Activated CD8-positive, alpha-beta T cell treated with anti-CD3 and anti-CD28 coated beads for 36 hours (primary cell): ENCODE data around the gene DPYD. TPM values are rescaled to one million over a fixed set of nuclear protein-coding genes. Genes with fewer than 3 reads are reported as not detected.
A peak's percentile ranks its signal among the peaks of the same experiment; 100 is the strongest.

Source experiments
- ATAC-seq: fragments of 200-7000 bp; cut with Tn5 transposase; one replicate; pipeline ENCODE4 v1.10.0; 2021; ENCODE audit warnings: mild to moderate bottlenecking, moderate library complexity
- CTCF ChIA-PET: fragments of 350-600 bp; sonication (Branson Sonifier 250); formaldehyde crosslinking; loops from one replicate; lab custom pipeline; 2021; ENCODE audit warnings: antibody characterized with exemption; lab: Charles Lee
- POLR2A ChIA-PET: fragments of 350-600 bp; sonication (Branson Sonifier 250); formaldehyde crosslinking; loops from one replicate; lab custom pipeline; 2021; ENCODE audit warnings: antibody characterized with exemption; lab: Charles Lee
- DNase-seq: peaks from one replicate; pipeline ENCODE4 v3.0.0-alpha.2; 2020
- H3K27ac Mint-ChIP-seq: one replicate; pipeline ENCODE4 v1.8.0; 2021; ENCODE audit warnings: mild to moderate bottlenecking, mixed read lengths
- H3K27me3 Mint-ChIP-seq: one replicate; pipeline ENCODE4 v1.8.0; 2021; ENCODE audit warnings: mixed read lengths
- H3K36me3 Mint-ChIP-seq: one replicate; pipeline ENCODE4 v1.8.0; 2021; ENCODE audit warnings: low read depth, mixed read lengths
- H3K4me1 Mint-ChIP-seq: one replicate; pipeline ENCODE4 v1.8.0; 2021; ENCODE audit warnings: low read depth, mixed read lengths
- H3K4me3 Mint-ChIP-seq: one replicate; pipeline ENCODE4 v1.8.0; 2021; ENCODE audit warnings: mild to moderate bottlenecking, moderate library complexity, mixed read lengths
- H3K9me3 Mint-ChIP-seq: one replicate; pipeline ENCODE4 v1.8.0; 2021; ENCODE audit warnings: mixed read lengths
- CTCF ChIP-seq: fragments of 200-600 bp; IDR thresholded peaks from one replicate; pipeline ENCODE4 v1.8.0; 2022; ENCODE audit warnings: antibody characterized with exemption, mild to moderate bottlenecking
- intact Hi-C: fragments of 100-400 bp; cut with micrococcal nuclease; formaldehyde crosslinking; loops from one replicate; pipeline ENCODE4 v1.10.0; 2022
- total RNA-seq, 2 experiments: library from RNA; stranded (reverse); gene quantifications; one replicate each; pipeline ENCODE4 v1.2.3, GENCODE V29; 2021

The DPYD gene
- total RNA-seq, 2 experiments from 2014 or later, result 10.7 to 10.8 TPM

DNA sequence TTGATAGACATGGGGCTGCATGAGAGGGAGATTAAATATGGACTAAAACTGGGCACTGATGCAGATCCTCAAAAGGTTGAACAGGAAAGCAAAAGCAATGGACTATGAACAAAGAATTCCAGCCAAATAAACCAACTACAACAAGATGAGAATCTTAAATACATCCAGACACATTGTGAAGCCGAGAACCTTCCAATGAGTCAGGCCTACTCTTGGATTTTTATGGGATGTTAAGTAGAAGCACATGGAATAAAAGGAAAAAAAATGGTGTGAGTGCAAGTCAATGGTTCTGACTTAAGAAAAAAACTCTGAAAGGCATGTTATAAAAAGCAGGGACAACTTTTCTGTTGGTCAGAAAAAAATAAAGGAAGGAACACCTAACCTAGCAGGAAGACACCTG lies 227.2 kb downstream of the DPYD start:
- DNase-seq (no peak), ATAC-seq (no peak)
- no peaks in the 10 kb centered on the region for H3K4me1 Mint-ChIP-seq
- no peaks in the 10 kb centered on the region for H3K9me3 Mint-ChIP-seq
- no peaks in the 10 kb centered on the region for H3K27me3 Mint-ChIP-seq
- ChIA-PET CTCF (no interaction called here), POLR2A (no interaction called here)
- no peak overlapping the region for H3K27ac Mint-ChIP-seq
- intact Hi-C loops, result no loop called here
- H3K4me3 Mint-ChIP-seq, result no peak overlapping the region
- no peak for TF ChIP-seq CTCF
- H3K36me3 Mint-ChIP-seq, result peaks cover 3% of the 10 kb centered on the region

GRCh38 chr1:97691325-97691724 lies 229.5 kb downstream of the DPYD start:
- Mint-ChIP-seq H3K4me1 (no peaks in the 10 kb centered on the region), H3K9me3 (no peaks in the 10 kb centered on the region), H3K4me3 (no peak overlapping the region), H3K27ac (no peak overlapping the region), H3K27me3 (no peaks in the 10 kb centered on the region), H3K36me3 (peaks cover 12% of the 10 kb centered on the region)
- ATAC-seq, result no peak
- no peak for TF ChIP-seq CTCF
- ChIA-PET CTCF (no interaction called here), POLR2A (no interaction called here)
- DNase-seq, result no peak
- intact Hi-C loops, result no loop called here

DNA sequence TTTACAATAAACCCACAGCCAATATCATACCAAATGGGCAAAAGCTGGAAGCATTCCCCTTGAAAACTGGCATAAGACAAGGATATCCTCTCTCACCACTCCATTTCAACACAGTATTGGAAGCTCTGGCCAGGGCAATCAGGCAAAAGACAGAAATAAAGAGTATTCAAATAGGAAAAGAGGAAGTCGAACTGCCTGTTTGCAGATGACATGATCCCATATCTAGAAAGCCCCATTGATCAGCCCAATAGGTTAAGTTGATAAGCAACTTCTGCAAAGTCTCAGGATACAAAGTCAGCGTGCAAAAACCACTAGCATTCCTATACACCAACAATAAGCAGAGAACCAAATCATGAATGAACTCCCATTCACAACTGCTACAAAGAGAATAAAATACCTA lies 235.5 kb downstream of the DPYD start:
- CTCF ChIA-PET, result no interaction called here
- no peak for DNase-seq
- Mint-ChIP-seq H3K4me3 (no peak overlapping the region), H3K4me1 (no peaks in the 10 kb centered on the region), H3K9me3 (no peaks in the 10 kb centered on the region), H3K36me3 (peaks cover 18% of the 10 kb centered on the region), H3K27ac (no peak overlapping the region), H3K27me3 (no peaks in the 10 kb centered on the region)
- POLR2A ChIA-PET, result no interaction called here
- intact Hi-C loops, result no loop called here
- no peak for ATAC-seq
- TF ChIP-seq CTCF, result no peak

- TF ChIP-seq CTCF, result no peak
- ATAC-seq, result peak; percentile 49
- peaks cover 22% of the 10 kb centered on the region for H3K36me3 Mint-ChIP-seq
- CTCF ChIA-PET, result interaction anchor here (0.9 kb wide), 1 partner anchor 20 kb away, joined by 3 read pairs; no protein-coding TSS in a partner anchor
- intact Hi-C loops, result no loop called here
- H3K4me3 Mint-ChIP-seq, result no peak overlapping the region
- no peak for DNase-seq
- H3K9me3 Mint-ChIP-seq, result no peaks in the 10 kb centered on the region
- no peaks in the 10 kb centered on the region for H3K27me3 Mint-ChIP-seq
- H3K4me1 Mint-ChIP-seq, result no peaks in the 10 kb centered on the region
- POLR2A ChIA-PET, result no interaction called here
- H3K27ac Mint-ChIP-seq, result no peak overlapping the region
Observed at GRCh38 chr1:97680894-97681293, 239.9 kb downstream of the DPYD start.

DNA sequence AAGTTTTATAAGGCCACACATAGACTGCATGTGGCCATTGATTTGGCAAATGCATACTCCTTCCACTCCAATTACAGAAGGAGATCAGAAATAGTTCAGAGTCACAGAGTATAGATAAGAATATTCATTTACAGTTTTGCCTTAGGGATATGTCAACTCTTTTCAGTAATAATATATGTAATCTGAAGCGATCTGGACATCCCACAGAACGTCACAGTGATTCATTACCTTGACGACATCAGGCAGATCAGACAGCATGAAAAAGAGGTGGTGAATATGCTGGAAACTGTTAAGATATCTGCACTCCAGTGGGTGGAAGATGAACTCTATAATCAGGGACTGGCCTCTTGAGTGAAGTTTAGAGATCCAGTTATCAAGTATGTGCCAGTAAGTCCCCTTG lies 240.4 kb downstream of the DPYD start:
- CTCF ChIA-PET, result interaction anchor here (0.9 kb wide), 1 partner anchor 20 kb away, joined by 3 read pairs; no protein-coding TSS in a partner anchor

More for the DNA sequence above, 240.4 kb downstream of the DPYD start:
- POLR2A ChIA-PET, result no interaction called here
- no peak for TF ChIP-seq CTCF
- intact Hi-C loops, result no loop called here
- Mint-ChIP-seq H3K36me3 (peaks cover 20% of the 10 kb centered on the region), H3K9me3 (no peaks in the 10 kb centered on the region), H3K27ac (no peak overlapping the region), H3K4me1 (no peaks in the 10 kb centered on the region), H3K27me3 (no peaks in the 10 kb centered on the region), H3K4me3 (no peak overlapping the region)
- ATAC-seq (no peak), DNase-seq (no peak)
